Effector memory CD8-positive, alpha-beta T cell (primary cell): Measurements from ENCODE around the gene VPS54.

Experiments used
- ATAC-seq: fragments of 150-1000 bp; cut with Tn5 transposase; replicated peaks from 2 replicates; pipeline ENCODE4 v1.10.0; 2021; ENCODE audit warnings: mild to moderate bottlenecking, moderate library complexity
- DNase-seq, 3 experiments: peaks; one replicate each; pipeline ENCODE4 v3.0.0; 2021
- H3K27ac Mint-ChIP-seq, 2 donors: one replicate each; pipeline ENCODE4 v1.8.0; 2022; ENCODE audit warnings: mild to moderate bottlenecking in 2 of 2, mixed read lengths in 2 of 2, moderate library complexity in 2 of 2
- H3K27me3 Mint-ChIP-seq, 2 donors: one replicate each; pipeline ENCODE4 v1.8.0; 2022; ENCODE audit warnings: mixed read lengths in 2 of 2
- H3K36me3 Mint-ChIP-seq: one replicate; pipeline ENCODE4 v1.8.0; 2022; ENCODE audit warnings: mild to moderate bottlenecking, moderate library complexity, mixed read lengths; ENCODE audit not compliant: insufficient read depth
- H3K4me1 Mint-ChIP-seq, 2 donors: one replicate each; pipeline ENCODE4 v1.8.0; 2022; ENCODE audit warnings: low read depth in 2 of 2, mixed read lengths in 2 of 2
- H3K4me3 Mint-ChIP-seq, 2 donors: one replicate each; pipeline ENCODE4 v1.8.0; 2022; ENCODE audit warnings: mild to moderate bottlenecking in 2 of 2, mixed read lengths in 2 of 2, moderate library complexity in 2 of 2
- H3K9me3 Mint-ChIP-seq, 2 donors: one replicate each; pipeline ENCODE4 v1.8.0; 2022; ENCODE audit warnings: mixed read lengths in 2 of 2

Gene VPS54

GRCh38 chr2:64040161-64040560 lies 20.9 kb upstream of the VPS54 start:
- no peak for ATAC-seq

GRCh38 chr2:64036034-64036705 lies 16.9 kb upstream of the VPS54 start:
- Mint-ChIP-seq H3K27me3 (no peaks in the 10 kb centered on the region), H3K4me3 (peak overlapping the region; percentile 19 to 64), H3K4me1 (peaks cover 21 to 28% of the 10 kb centered on the region in 2 donors), H3K27ac (peak overlapping the region; percentile 1 to 57), H3K36me3 (no peaks in the 10 kb centered on the region), H3K9me3 (no peaks in the 10 kb centered on the region)
- DNase-seq: peak in 1 of 3 experiments; percentile 10
- ATAC-seq: peak; percentile 99

More at GRCh38 chr2:64040161-64040560, 20.9 kb upstream of the VPS54 start:
- H3K27me3 Mint-ChIP-seq: no peaks in the 10 kb centered on the region
- H3K4me1 Mint-ChIP-seq: peaks cover 13 to 20% of the 10 kb centered on the region in 2 donors
- H3K9me3 Mint-ChIP-seq: no peaks in the 10 kb centered on the region
- no peak overlapping the region for H3K27ac Mint-ChIP-seq
- no peaks in the 10 kb centered on the region for H3K36me3 Mint-ChIP-seq
- no peak for DNase-seq
- no peak overlapping the region for H3K4me3 Mint-ChIP-seq

- H3K36me3 Mint-ChIP-seq: peaks cover 3% of the 10 kb centered on the region
- no peaks in the 10 kb centered on the region for H3K9me3 Mint-ChIP-seq
- no peaks in the 10 kb centered on the region for H3K27me3 Mint-ChIP-seq
- H3K4me3 Mint-ChIP-seq: peak overlapping the region; percentile 19 to 64
- no peak for DNase-seq
- H3K4me1 Mint-ChIP-seq: peaks cover 20 to 26% of the 10 kb centered on the region in 2 donors
- H3K27ac Mint-ChIP-seq: peak overlapping the region; percentile 6 to 57
- ATAC-seq: peak; percentile 22
Measured at GRCh38 chr2:64035072-64035942, 16.1 kb upstream of the VPS54 start.

- Mint-ChIP-seq H3K27me3 (no peaks in the 10 kb centered on the region), H3K36me3 (peaks cover 3% of the 10 kb centered on the region), H3K4me1 (peaks cover 4 to 8% of the 10 kb centered on the region in 2 donors), H3K27ac (no peak overlapping the region), H3K9me3 (no peaks in the 10 kb centered on the region), H3K4me3 (no peak overlapping the region)
- ATAC-seq (no peak), DNase-seq (no peak)
Measured at GRCh38 chr2:64029116-64029665, 10.0 kb upstream of the VPS54 start.

DNA sequence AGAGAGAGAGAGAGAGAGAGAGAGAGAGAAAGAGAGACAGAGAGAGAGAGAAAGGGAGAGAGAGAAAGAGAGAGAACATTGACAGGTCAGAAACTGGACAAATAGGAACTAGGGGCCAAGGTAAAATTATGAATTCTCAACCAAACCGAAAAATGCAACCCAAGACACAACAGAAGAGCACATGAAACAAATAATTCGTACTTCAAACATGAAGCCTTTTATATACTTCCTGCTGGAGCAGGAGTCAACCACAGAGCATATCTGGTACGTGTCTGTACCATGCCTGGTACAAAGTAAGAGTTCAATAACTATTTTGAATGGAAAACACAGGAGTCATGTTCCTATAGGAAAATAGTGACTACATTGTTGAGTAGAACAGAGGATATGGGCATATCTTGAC lies 6.5 kb upstream of the VPS54 start:
- DNase-seq: no peak
- Mint-ChIP-seq H3K4me3 (no peak overlapping the region), H3K9me3 (no peaks in the 10 kb centered on the region), H3K27me3 (no peaks in the 10 kb centered on the region), H3K4me1 (peaks cover 4 to 12% of the 10 kb centered on the region in 2 donors), H3K27ac (peak overlapping the region in 1 of 2 donors; percentile 1), H3K36me3 (no peaks in the 10 kb centered on the region)
- ATAC-seq: peak; percentile 78

DNA sequence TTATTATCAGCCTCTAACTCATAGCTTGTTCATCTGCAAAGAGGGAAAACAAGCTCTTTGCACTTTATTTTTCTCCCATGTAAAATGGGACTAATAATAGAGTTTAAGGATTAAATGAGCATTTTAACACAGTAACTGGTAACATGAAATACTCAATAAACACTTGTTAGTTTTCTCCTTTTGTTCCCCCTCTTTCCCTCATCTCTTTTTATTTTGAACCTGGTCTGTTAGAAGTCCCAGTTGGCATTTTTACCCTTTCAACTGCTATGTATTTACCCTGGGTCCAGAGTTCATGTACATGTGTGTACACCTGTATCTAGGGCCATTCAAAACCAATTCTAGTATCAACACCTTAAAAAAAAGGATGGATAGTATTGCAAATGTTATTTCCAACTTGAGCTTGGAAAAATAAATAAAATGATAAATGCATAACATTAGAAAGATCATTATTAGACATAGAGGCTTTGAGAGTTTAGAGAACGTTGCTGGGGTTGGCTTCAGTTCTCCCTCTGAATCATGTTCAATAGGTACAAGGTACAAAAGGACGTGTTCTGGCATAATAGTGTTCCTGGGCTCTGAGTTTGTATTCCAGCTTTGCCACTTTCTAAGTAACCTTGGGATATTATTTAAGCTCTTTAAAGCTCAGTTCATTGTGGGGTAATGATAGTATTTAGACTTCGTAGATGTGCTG lies 5.2 kb upstream of the VPS54 start:
- Mint-ChIP-seq H3K4me1 (peaks cover 13 to 24% of the 10 kb centered on the region in 2 donors), H3K4me3 (no peak overlapping the region), H3K36me3 (peaks cover 7% of the 10 kb centered on the region), H3K9me3 (no peaks in the 10 kb centered on the region), H3K27ac (no peak overlapping the region), H3K27me3 (no peaks in the 10 kb centered on the region)
- DNase-seq (no peak), ATAC-seq (no peak)

GRCh38 chr2:64023485-64024258 lies 4.4 kb upstream of the VPS54 start:
- Mint-ChIP-seq H3K4me3 (no peak overlapping the region), H3K27ac (no peak overlapping the region), H3K36me3 (peaks cover 7% of the 10 kb centered on the region), H3K4me1 (peaks cover 13 to 24% of the 10 kb centered on the region in 2 donors), H3K9me3 (no peaks in the 10 kb centered on the region), H3K27me3 (no peaks in the 10 kb centered on the region)
- DNase-seq (no peak), ATAC-seq (no peak)

DNA sequence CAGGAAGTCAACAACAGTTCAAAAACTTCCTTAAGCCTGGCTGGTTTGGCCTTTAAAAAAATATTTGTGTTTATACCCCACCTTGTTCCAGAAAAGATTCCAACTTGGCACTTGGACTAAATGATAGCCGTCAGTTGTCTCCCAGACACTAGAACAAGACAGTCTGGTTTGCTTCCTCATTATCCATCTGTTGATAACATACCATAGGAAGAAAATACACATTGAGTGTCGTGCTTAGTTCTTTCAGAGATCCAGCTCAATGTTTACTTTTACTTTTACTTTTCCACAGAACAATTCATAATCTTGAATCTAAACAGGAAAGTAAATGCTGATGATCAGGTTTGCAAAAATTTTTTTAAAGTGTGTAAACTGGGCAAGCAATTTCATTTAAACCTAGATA lies 2.4 kb upstream of the VPS54 start:
- peak overlapping the region in 1 of 2 donors; percentile 74 for H3K27ac Mint-ChIP-seq
- no peak for ATAC-seq
- H3K4me3 Mint-ChIP-seq: peak overlapping the region in 1 of 2 donors; percentile 56
- DNase-seq: no peak
- peaks cover 15% of the 10 kb centered on the region for H3K36me3 Mint-ChIP-seq
- H3K9me3 Mint-ChIP-seq: no peaks in the 10 kb centered on the region
- peaks cover 23 to 35% of the 10 kb centered on the region in 2 donors for H3K4me1 Mint-ChIP-seq
- no peaks in the 10 kb centered on the region for H3K27me3 Mint-ChIP-seq

- Mint-ChIP-seq H3K36me3 (peaks cover 15% of the 10 kb centered on the region), H3K27me3 (no peaks in the 10 kb centered on the region), H3K9me3 (no peaks in the 10 kb centered on the region), H3K27ac (peak overlapping the region; percentile 95 to 98), H3K4me1 (peaks cover 23 to 33% of the 10 kb centered on the region in 2 donors), H3K4me3 (peak overlapping the region; percentile 99)
- ATAC-seq (no peak), DNase-seq (no peak)
Measured at GRCh38 chr2:64019975-64020528, 824 bp upstream of the VPS54 start.

DNA sequence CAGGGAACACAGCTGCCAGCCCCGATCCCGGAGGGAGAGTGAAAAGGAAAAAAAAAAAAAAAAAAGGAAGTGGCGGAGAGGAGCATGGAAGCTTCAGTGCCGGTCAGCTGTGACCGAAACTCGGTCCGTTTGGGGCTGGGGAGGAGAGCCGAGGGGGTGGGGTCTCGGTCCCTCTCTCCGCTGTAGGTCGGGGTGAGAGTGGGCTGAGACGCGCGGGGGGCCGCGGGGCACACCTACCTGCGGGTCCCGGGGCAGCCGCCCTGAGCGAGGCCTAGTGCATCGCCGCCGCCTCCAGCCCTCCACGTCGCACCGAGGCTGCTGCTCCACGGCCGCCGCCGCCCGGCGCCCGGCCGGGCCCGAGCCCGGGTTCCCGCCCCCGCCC lies 536 bp downstream of the VPS54 start:
- DNase-seq (peak in 1 of 3 experiments; percentile 10), ATAC-seq (peak; percentile 59)
- H3K4me3 Mint-ChIP-seq: peak overlapping the region; percentile 99
- peaks cover 23 to 38% of the 10 kb centered on the region in 2 donors for H3K4me1 Mint-ChIP-seq
- peaks cover 15% of the 10 kb centered on the region for H3K36me3 Mint-ChIP-seq
- H3K27ac Mint-ChIP-seq: peak overlapping the region; percentile 95
- no peaks in the 10 kb centered on the region for H3K27me3 Mint-ChIP-seq
- no peaks in the 10 kb centered on the region for H3K9me3 Mint-ChIP-seq

DNA sequence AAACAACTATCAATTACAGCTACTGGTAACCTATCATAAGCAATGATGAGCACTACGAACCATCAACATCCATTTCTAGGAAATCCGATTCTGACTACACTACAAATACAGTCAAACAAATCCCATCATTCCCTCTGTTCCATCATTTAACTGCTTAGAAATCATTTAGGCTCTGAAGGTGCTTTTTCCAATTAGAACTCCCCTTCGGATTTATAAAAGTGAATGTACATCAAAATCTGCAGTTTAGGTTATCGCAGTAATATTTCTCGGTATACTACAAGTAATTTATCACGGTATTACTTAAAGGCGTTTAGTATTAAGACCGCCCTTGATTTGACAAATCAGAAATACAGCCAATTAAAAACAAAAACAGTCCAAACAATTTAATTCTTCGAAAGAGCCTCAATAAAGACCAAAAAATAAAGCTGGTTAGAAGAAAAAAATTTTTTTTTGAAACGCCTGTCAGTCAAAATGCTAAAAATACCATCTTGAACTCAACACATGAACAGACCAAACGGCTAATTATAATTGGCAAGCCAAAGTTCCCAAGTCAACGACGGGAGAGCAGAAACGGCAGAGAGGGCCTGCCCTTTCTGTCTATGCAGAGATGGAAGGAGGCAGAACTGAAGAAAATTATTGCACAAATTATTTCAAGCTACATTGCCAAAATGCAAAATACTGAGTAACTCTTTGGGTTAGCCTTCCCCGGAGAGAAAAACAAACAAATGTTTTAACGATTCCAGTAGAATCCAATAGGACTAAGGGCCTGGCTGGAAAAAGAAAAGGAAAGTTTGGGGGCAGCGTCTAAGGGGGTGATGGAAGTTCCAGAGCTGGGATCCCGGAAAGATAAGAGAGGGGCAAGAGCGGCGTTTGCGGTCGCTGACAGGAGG lies 1.2 kb downstream of the VPS54 start:
- ATAC-seq (no peak), DNase-seq (no peak)
- peak overlapping the region; percentile 99 for H3K4me3 Mint-ChIP-seq
- H3K36me3 Mint-ChIP-seq: peaks cover 15% of the 10 kb centered on the region
- H3K9me3 Mint-ChIP-seq: no peaks in the 10 kb centered on the region
- H3K4me1 Mint-ChIP-seq: peaks cover 25 to 41% of the 10 kb centered on the region in 2 donors
- H3K27me3 Mint-ChIP-seq: no peaks in the 10 kb centered on the region
- H3K27ac Mint-ChIP-seq: peak overlapping the region; percentile 95

DNA sequence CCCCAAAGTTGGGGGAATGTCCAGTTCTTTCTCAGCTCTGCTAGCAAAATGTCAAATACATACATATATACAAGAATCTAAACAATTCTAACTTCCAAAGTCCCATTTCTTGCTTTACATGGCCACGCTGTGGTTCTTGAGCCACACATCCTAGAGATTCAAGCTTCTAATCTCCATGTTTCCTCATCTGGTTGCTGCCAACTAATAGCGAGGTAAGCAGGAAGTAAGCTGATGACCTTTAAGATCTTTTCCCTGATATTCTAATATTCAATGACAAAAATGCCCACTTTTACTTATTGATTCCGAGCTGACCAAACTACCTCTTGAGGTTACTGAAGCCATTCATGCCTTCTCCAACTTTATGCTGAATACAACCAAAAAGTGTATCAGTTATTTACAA lies 3.3 kb downstream of the VPS54 start:
- no peak for DNase-seq
- H3K36me3 Mint-ChIP-seq: peaks cover 15% of the 10 kb centered on the region
- ATAC-seq: no peak
- no peaks in the 10 kb centered on the region for H3K9me3 Mint-ChIP-seq
- no peaks in the 10 kb centered on the region for H3K27me3 Mint-ChIP-seq
- H3K4me3 Mint-ChIP-seq: no peak overlapping the region
- H3K4me1 Mint-ChIP-seq: peaks cover 32 to 49% of the 10 kb centered on the region in 2 donors
- no peak overlapping the region for H3K27ac Mint-ChIP-seq
